ENCODE results near the gene AGBL2.
A peak's percentile ranks its signal among the peaks of the same experiment; 100 is the strongest.

AGBL2 gene

GRCh38 chr11:47631473-47631872, 83.7 kb downstream of the AGBL2 start:
- TF ChIP-seq FOXK2 (IDR thresholded peaks at IDR 0.05) = no peak
- no peak for TF ChIP-seq BHLHE40 (IDR thresholded peaks at IDR 0.05; ENCODE audit: borderline replicate concordance)
- TF ChIP-seq ARNT (IDR thresholded peaks at IDR 0.05) = no peak
- TF ChIP-seq ZNF384 (IDR thresholded peaks at IDR 0.05) = no peak
- no peak for TF ChIP-seq HDGF (IDR thresholded peaks at IDR 0.05; ENCODE audit: borderline replicate concordance)
- POLR2A ChIA-PET = no interaction called here
- CTCF ChIA-PET = no interaction called here
- no peak for DNase-seq (ENCODE audit: extremely low spot score)

- DNase-seq (ENCODE audit: extremely low spot score) = no peak
- TF ChIP-seq NFRKB (IDR thresholded peaks at IDR 0.05) (no peak), SP1 (IDR thresholded peaks at IDR 0.05) (no peak), ELF4 (IDR thresholded peaks at IDR 0.05) (no peak), FOXA1 (IDR thresholded peaks at IDR 0.05) (no peak), FOXM1 (IDR thresholded peaks at IDR 0.05; ENCODE audit: borderline replicate concordance) (no peak), FOXK2 (IDR thresholded peaks at IDR 0.05) (no peak), HDGF (IDR thresholded peaks at IDR 0.05; ENCODE audit: borderline replicate concordance) (no peak), BHLHE40 (IDR thresholded peaks at IDR 0.05; ENCODE audit: borderline replicate concordance) (no peak), SUZ12 (IDR thresholded peaks at IDR 0.05) (no peak), LEF1 (IDR thresholded peaks at IDR 0.05; ENCODE audit: borderline replicate concordance) (no peak), PKNOX1 (IDR thresholded peaks at IDR 0.05) (no peak), TARDBP (IDR thresholded peaks at IDR 0.05) (no peak), ZNF384 (IDR thresholded peaks at IDR 0.05) (no peak), ARNT (IDR thresholded peaks at IDR 0.05) (no peak), L3MBTL2 (conservative IDR thresholded peaks at IDR 0.05) (no peak), CTBP1 (IDR thresholded peaks at IDR 0.05; ENCODE audit: borderline replicate concordance) (no peak)
- ChIA-PET POLR2A (no interaction called here), CTCF (no interaction called here)
These were observed 87.1 kb downstream of the AGBL2 start for GRCh38 chr11:47628026-47628425.

- no peak for DNase-seq (ENCODE audit: extremely low spot score)
- ChIA-PET POLR2A (no interaction called here), CTCF (interaction anchor here (0.7 kb wide), 1 partner anchor 73 kb away, joined by 3 read pairs; no protein-coding TSS in a partner anchor)
- TF ChIP-seq LEF1 (IDR thresholded peaks at IDR 0.05; ENCODE audit: borderline replicate concordance) (no peak), ELF4 (IDR thresholded peaks at IDR 0.05) (no peak), TARDBP (IDR thresholded peaks at IDR 0.05) (no peak), FOXM1 (IDR thresholded peaks at IDR 0.05; ENCODE audit: borderline replicate concordance) (no peak), ZNF384 (IDR thresholded peaks at IDR 0.05) (no peak), CTBP1 (IDR thresholded peaks at IDR 0.05; ENCODE audit: borderline replicate concordance) (no peak)
These were observed 88.9 kb downstream of the AGBL2 start for GRCh38 chr11:47626234-47626633.

DNA sequence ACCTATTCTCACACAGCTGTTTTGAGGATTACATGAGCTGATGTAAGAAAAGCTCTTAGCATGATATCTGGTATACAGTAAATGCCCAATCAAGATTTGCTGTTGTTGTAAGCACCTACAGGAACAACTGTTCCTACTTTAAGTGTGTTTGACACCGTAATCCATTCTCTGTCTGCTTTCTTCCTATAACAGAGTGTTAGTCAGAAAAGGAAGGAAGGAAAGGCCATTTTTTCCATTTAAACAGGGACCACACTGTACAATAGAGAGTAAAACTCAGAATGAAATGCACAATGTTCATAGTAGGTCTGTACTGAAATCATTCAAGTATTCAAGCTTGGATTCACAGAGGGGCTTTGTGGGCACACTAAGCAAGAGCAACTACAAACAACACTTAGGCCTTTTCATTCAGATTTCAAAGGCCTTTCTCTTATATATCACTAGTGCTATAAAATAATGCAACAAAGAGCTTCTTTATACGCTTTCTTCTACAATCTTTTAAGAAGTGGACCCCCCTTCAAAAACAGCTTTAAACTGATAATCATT, 94.3 kb downstream of the AGBL2 start:
- POLR2A ChIA-PET = no interaction called here
- CTCF ChIA-PET = no interaction called here
- no peak for DNase-seq (ENCODE audit: extremely low spot score)
- no peak for TF ChIP-seq SP1 (IDR thresholded peaks at IDR 0.05)
- TF ChIP-seq L3MBTL2 (conservative IDR thresholded peaks at IDR 0.05) = no peak
- TF ChIP-seq FOXM1 (IDR thresholded peaks at IDR 0.05; ENCODE audit: borderline replicate concordance) = no peak
- no peak for TF ChIP-seq HDGF (IDR thresholded peaks at IDR 0.05; ENCODE audit: borderline replicate concordance)
- no peak for TF ChIP-seq FOXK2 (IDR thresholded peaks at IDR 0.05)
- TF ChIP-seq LEF1 (IDR thresholded peaks at IDR 0.05; ENCODE audit: borderline replicate concordance) = no peak
- TF ChIP-seq CTBP1 (IDR thresholded peaks at IDR 0.05; ENCODE audit: borderline replicate concordance) = no peak
- TF ChIP-seq SUZ12 (IDR thresholded peaks at IDR 0.05) = no peak
- no peak for TF ChIP-seq ZNF384 (IDR thresholded peaks at IDR 0.05)
- TF ChIP-seq PKNOX1 (IDR thresholded peaks at IDR 0.05) = no peak
- TF ChIP-seq ARNT (IDR thresholded peaks at IDR 0.05) = no peak
- no peak for TF ChIP-seq TARDBP (IDR thresholded peaks at IDR 0.05)
- TF ChIP-seq NFRKB (IDR thresholded peaks at IDR 0.05) = no peak
- TF ChIP-seq ELF4 (IDR thresholded peaks at IDR 0.05) = no peak
- TF ChIP-seq FOXA1 (IDR thresholded peaks at IDR 0.05) = no peak
- no peak for TF ChIP-seq BHLHE40 (IDR thresholded peaks at IDR 0.05; ENCODE audit: borderline replicate concordance)

DNA sequence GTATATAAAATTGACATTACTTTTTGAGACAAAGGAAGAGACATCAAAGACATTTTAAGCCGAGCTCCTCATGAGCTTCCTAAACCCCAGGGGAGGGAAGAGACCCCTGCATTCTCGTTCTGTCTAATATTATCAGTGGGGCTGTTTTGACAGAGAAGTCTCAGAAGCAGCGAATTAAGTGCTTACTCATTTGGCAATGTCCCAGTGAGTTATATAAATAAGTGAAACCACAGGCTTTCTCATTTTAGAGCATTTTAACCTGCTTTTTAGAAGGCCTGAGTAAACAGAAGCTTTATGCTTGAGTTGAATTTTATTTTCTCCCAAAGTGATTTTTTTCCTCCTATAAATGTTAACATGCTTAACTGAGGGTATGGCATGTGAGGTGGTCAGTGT, 97.8 kb downstream of the AGBL2 start:
- ChIA-PET POLR2A (no interaction called here), CTCF (interaction anchor here (0.6 to 1.0 kb wide), 2 partner anchors 52 to 109 kb away, joined by 3 to 6 read pairs; partner anchors contain the start of gene PTPMT1)
- no peak for TF ChIP-seq TARDBP (IDR thresholded peaks at IDR 0.05)
- TF ChIP-seq CTBP1 (IDR thresholded peaks at IDR 0.05; ENCODE audit: borderline replicate concordance) = no peak
- no peak for TF ChIP-seq HDGF (IDR thresholded peaks at IDR 0.05; ENCODE audit: borderline replicate concordance)
- TF ChIP-seq SUZ12 (IDR thresholded peaks at IDR 0.05) = no peak
- no peak for TF ChIP-seq NFRKB (IDR thresholded peaks at IDR 0.05)
- no peak for TF ChIP-seq L3MBTL2 (conservative IDR thresholded peaks at IDR 0.05)
- TF ChIP-seq FOXA1 (IDR thresholded peaks at IDR 0.05) = no peak
- no peak for TF ChIP-seq FOXK2 (IDR thresholded peaks at IDR 0.05)
- DNase-seq (ENCODE audit: extremely low spot score) = no peak

DNA sequence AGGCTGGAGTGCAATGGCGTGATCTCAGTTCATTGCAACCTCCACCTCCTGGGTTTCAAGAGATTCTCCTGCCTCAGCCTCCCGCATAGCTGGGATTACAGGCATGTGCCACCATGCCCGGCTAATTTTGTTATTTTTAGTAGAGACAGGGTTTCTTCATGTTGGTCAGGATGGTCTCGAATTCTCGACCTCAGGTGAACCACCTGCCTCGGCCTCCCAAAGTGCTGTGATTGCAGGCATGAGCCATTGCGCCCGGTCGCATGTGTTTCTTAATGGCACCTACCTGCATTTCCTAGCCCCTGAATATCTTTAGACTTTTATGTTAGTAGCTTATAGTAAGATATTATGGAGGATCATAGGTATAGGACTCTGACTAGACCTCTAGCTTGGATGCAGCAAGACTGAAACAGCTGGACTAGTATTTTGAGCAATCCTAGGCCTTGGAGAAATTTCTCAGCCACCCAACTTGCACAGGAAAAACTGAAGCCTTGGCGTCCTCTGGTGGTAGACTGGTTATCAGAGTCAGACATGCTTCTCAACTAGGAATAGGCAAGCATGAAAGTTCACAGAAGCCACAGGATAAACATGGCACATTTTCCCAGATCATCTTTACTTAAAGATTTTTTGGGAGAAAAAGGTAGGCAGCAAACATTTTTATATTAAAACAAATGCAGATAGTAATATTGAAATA, 98.3 kb downstream of the AGBL2 start:
- ChIA-PET POLR2A (no interaction called here), CTCF (interaction anchor here (0.6 to 1.0 kb wide), 2 partner anchors 51 to 109 kb away, joined by 3 to 6 read pairs; partner anchors contain the start of gene PTPMT1)
- peak; percentile 48 for DNase-seq (ENCODE audit: extremely low spot score)
- TF ChIP-seq SP1 (IDR thresholded peaks at IDR 0.05) (no peak), HDGF (IDR thresholded peaks at IDR 0.05; ENCODE audit: borderline replicate concordance) (no peak), FOXM1 (IDR thresholded peaks at IDR 0.05; ENCODE audit: borderline replicate concordance) (no peak), ARNT (IDR thresholded peaks at IDR 0.05) (no peak), FOXK2 (IDR thresholded peaks at IDR 0.05) (no peak), LEF1 (IDR thresholded peaks at IDR 0.05; ENCODE audit: borderline replicate concordance) (no peak), BHLHE40 (IDR thresholded peaks at IDR 0.05; ENCODE audit: borderline replicate concordance) (no peak), TARDBP (IDR thresholded peaks at IDR 0.05) (no peak)

All from HEK293T (cell line).